NK-92 treated with Interleukin-12 subunit alpha and Interleukin-12 subunit beta, amount 100 ng/mL, for 24 hours (cell line): Measurements from ENCODE around the gene BAZ1B.
"Not testable (repeated sequence)": the region's sequence is repeated elsewhere in the genome, so short reads cannot be mapped to it uniquely, and the experiment has no call there.

Experiments used
- DNase-seq: peaks from one replicate; lab custom pipeline; 2025; lab: John Stamatoyannopoulos, UW

The BAZ1B gene

DNA sequence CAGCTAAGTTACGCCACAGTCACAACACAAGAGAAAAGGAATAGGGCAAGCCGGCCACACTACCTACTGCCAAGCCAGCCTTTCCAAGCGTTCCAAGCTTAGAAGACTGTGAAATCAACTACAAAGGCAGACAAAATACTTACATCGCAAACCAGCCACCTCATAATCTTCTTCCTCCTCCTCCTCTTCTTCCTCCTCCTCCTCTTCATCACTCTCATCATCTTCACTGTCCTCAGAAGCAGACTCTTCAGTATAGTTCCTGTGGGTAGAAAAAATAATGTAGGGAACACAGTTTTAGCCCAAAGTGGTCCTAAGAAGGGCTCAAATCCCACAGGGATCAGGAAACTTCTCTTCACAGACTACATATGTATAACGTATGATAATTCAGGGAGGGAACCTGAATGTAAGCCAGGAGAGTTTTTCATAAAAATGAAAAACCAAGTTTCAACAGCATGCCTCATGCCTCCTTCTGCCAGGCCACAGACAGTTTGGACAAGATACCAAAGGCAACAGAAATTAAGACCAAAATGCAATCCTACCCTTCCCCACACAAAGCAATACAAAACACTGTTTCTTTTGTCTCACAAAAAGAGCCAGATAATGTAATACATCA lies 74.9 kb downstream of the BAZ1B start:
- no peak for DNase-seq

DNA sequence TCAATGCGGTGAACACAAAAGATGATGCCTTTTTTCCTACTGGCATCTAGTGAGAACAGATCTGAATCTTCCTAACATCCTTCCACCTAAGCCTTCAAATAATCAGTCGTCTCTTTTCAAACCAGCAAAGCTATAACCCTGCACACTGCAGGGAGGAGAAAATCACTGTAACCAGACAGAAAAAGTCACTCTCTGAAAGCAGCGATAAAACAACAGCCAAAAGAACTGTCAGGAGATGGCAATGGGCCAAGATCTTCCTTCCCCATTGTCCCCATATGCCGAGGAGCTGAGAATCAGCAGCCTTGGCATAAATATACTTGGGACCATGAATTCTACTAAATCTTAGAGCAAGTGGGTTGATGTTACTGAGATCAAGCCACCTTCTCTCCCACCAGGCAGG lies 75.4 kb downstream of the BAZ1B start:
- no peak for DNase-seq

- no peak for DNase-seq
These were observed 78.4 kb downstream of the BAZ1B start for GRCh38 chr7:73443548-73444255.

DNA sequence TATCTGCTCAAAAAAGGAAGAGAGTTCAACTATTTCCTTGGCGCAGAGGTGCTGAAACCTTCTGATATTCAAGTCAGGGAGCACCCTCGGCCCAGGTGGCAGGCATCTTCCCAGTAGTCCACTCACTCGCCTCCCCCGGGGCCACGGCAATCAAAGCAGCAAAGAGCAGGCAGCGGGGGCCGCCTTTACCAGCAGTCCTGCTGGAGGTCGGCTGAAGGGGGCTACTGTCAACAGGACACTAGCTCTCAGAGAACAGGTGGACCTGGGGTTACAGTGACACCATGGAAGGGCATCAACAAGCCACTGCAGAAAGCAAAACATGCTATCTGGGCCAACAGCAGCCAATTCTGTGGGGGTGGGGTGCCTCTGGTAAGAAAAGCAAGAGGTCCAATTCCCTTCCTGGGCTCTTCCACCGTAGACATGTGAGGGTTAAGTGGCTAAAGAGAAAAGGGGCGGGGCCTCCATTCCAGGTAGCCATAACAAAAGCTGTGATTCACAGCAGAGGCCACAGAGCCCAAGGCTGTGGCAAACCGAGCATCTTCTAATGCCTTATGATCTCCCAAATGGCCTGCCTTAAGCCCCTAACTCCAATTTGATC lies 79.1 kb downstream of the BAZ1B start:
- DNase-seq = no peak

- no peak for DNase-seq
These were observed 79.7 kb downstream of the BAZ1B start for GRCh38 chr7:73442222-73442902.

GRCh38 chr7:73439410-73439704 lies 82.7 kb downstream of the BAZ1B start:
- no peak for DNase-seq

DNA sequence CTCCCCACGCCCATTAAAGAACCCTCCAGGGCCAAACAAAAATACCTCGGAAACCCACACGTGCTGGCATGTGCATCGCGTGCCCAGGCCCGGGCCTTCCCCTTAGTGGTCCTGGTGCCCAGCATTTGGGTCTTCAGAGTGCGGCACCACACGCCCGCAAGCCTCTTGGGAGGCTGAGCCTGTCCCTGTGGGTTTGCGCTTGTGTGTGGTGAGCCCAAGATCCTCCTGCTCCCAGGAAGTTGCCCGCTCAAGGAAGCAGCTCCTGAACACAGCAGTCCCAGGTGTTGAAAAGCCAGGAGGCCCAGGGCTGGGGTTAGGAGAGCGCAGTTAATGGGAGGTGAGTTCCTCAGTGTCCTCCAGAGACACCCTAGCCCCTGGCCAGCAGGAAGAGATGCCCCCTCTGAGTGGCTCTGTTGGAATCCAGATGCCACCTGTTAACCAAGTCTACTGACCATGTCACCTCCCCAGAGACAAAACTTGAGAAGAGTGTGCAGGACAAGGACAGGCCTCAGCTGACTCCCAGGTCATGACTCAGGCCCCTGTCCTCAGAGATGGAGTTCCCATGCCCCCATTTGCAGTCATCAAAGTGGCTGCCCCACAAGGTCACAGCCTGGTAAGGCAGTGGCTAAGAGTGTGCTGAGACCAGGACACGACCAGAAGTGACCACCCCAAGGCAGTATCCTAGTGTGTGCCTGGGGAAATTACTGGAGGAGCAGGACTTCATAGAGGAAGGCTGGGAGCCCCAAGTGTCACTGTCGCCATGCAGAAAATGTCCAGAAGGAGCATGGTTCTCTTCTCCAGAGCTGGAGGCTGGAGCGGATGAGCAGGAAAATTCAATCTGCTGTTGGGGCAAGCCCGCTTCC lies 83.3 kb downstream of the BAZ1B start:
- DNase-seq = no peak

DNA sequence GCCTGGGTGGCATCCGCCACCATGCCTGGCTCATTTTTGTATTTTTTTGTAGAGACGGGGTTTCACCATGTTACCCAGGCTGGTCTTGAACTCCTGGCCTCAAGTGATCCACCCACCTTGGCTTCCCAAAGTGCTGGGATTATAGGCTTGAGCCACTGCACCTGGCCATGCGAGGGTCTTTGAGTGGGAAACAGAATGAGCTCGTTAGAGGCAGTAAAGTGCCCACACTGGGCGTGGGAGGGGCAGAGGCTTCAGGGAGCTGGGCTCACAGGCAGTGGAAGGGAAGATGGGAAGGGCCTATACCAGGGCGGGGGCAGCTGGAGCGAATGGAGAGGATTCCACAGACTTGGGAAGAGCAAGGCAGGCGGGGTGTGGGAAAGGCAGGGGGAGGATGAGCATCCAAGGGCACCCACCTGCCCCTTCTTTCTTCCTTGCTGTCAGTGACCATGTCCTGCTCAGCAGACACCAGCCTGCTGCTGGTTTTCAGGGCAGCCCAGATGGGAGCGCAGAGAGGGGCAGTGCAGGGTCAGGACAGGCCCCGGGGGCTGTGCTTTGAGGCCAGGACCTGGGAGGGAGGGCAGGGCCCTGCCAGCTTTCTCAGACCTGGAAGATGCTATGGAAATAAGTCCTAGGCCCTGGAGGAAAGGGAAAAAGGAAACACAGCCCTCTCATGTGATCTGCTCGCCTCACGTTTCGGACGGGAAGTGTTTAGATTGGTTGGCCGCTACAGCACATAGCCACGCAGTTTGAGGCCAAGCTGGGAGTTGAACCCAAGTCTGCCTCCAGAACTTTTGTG lies 84.3 kb downstream of the BAZ1B start:
- no peak for DNase-seq

- DNase-seq = no peak
These were observed 85.0 kb downstream of the BAZ1B start for GRCh38 chr7:73437091-73437490.

DNA sequence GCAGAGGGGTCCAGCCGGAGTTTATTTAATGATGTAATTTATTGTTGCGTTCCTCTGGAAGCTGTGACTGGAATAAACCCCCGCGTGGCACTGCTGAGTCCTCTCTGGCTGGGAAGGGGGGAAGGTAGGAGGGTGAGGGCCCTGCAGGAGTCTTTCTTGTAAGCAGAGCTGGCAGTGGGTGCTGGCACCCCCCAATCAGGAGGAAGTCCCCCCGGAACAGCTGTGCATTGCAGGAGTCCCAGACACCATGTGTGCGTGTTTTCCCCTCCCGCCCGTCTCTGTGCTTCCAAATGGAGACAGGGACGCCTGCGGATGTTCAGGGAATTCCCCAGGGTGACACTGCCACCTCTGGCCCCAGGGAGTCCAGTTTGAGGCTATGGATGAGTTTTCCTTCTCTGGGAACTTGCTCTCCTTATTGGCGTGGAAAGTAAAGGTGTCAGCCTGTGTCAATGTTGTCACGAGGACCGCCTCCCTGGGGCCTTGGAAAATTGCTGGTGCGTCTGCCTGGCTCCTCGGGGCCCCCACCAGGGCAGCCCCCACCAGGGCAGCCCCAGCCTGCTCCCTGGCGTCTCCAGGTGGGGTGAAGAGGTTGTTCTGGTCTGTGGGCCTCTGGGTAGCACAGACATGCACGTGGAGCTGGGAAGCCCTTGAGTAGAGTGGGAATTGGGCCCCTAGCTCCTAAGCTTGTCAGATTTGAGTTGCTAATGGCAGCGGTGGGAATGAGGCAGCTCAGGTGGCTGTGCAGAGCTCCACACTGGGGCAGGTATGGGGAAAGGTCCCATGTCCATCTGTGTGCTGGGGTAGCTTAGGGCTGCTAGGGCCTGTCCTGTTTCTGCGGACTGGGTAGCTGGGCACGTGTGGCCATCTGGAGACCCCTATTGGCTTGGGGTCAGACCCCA lies 85.8 kb downstream of the BAZ1B start:
- no peak for DNase-seq

DNA sequence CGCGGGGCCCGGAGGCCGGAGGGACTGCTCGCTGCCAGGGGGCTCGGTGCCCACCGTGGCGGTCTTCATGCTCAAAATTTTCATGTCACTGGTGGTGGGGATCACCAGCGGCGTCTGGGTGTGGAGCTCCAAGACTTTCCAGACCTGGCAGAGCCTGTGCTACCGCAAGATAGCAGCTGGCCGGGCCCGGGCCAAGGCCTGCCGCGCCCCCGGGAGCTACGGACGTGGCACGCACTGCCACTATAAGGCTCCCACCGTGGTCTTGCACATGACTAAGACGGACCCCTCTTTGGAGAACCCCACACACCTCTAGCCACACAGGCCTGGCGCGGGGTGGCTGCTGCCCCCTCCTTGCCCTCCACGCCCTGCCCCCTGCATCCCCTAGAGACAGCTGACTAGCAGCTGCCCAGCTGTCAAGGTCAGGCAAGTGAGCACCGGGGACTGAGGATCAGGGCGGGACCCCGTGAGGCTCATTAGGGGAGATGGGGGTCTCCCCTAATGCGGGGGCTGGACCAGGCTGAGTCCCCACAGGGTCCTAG lies 86.6 kb downstream of the BAZ1B start:
- DNase-seq = no peak

- DNase-seq = no peak
These were observed 87.4 kb downstream of the BAZ1B start for GRCh38 chr7:73434701-73435069.

DNA sequence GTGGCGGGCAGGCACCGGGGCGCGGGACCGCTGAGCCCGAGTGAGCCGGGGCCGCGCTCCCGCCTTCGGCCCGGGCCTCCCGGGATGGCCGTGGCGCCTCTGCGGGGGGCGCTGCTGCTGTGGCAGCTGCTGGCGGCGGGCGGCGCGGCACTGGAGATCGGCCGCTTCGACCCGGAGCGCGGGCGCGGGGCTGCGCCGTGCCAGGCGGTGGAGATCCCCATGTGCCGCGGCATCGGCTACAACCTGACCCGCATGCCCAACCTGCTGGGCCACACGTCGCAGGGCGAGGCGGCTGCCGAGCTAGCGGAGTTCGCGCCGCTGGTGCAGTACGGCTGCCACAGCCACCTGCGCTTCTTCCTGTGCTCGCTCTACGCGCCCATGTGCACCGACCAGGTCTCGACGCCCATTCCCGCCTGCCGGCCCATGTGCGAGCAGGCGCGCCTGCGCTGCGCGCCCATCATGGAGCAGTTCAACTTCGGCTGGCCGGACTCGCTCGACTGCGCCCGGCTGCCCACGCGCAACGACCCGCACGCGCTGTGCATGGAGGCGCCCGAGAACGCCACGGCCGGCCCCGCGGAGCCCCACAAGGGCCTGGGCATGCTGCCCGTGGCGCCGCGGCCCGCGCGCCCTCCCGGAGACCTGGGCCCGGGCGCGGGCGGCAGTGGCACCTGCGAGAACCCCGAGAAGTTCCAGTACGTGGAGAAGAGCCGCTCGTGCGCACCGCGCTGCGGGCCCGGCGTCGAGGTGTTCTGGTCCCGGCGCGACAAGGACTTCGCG lies 88.0 kb downstream of the BAZ1B start:
- DNase-seq = no peak

DNA sequence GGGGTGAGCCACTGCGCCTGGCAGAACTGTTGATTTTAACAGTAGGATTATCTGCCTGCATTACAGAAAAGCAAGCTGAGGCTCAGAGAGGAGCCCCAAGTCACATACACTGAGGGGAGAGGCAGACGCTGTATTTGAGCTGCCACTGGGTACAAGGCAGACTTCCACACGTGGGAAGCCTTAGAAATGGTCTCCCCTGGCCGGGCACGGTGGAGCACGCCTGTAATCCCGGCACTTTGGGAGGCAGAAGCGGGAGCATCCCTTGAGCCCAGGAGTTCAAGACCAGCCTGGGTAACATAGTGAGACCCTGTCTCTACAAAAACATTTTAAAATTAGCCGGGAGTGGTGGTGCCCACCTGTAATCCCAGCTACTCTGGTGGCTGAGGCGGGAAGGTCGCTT lies 89.4 kb downstream of the BAZ1B start:
- no peak for DNase-seq

DNA sequence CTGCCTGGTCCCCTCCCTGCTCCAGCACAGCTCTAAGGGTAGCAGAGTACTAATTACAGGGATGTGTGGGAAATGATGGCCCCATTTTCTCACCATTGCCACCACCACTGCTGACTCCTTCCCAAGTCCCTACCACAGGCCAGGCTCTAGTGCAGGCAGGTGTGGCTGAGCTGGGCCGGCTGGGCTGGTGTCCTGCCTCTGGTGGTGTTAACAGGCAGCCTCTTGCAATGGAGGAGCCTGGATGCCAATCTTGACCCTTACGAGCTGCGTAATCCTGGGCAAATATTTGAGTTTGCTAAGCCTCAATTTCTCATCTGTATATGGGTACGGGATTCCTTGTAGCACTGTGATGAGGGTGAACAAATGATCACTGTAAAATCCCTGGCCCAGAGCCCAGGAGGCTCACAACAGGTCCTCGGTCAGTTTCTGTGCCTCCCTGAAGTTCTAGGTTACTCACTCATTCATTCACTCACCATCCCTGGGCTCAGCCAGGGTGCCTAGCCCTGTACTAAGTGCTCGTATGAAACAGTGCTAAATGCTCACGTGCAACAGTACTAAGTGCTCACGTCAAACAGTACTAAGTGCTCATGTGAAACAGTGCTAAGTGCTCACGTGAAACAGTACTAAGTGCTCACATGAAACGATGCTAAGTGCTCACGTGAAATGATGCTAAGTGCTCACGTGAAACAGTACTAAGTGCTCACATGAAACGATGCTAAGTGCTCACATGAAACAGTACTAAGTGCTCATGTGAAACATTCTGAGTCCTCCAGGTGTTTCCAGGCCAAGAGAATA lies 90.9 kb downstream of the BAZ1B start:
- DNase-seq = no peak

GRCh38 chr7:73430540-73430939 lies 91.6 kb downstream of the BAZ1B start:
- DNase-seq = not testable (repeated sequence)

- DNase-seq = no peak
These were observed 92.2 kb downstream of the BAZ1B start for GRCh38 chr7:73429622-73430505.

DNA sequence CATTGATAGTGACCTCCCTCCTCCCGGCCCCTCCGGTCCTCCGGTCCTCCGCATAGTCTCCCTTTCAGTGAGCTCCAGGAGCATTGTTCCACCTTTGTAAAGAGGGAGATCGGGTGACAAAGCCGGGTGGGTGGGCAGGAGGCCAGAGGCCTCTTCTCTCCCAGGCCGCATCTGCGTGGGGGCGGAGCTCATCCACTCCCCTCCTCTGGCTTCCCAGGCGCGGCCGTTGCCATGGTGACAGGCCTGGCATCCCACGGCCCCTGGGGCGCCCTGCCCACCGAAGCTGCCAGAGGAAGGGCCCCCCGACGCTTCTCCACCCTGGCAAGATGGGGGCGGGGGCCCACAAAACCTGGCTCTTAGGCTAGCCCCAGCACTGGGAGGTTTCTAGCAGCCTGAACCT lies 92.9 kb downstream of the BAZ1B start:
- DNase-seq = no peak
